HG02678 (cell line): ENCODE data around the gene GYS2.

Experiments used
- ATAC-seq: cut with Tn5 transposase; IDR thresholded peaks from one replicate; pipeline ENCODE4 v1.9.1; 2021; ENCODE audit warnings: mild to moderate bottlenecking, moderate library complexity; ENCODE audit not compliant: unreplicated experiment

Gene GYS2

GRCh38 chr12:21509768-21510167, 94.9 kb downstream of the GYS2 start:
- peak; percentile 96 for ATAC-seq

- ATAC-seq = no peak
These were observed 96.8 kb downstream of the GYS2 start for GRCh38 chr12:21507849-21508248.

- ATAC-seq = no peak
These were observed 98.8 kb downstream of the GYS2 start for GRCh38 chr12:21505888-21506287.

- ATAC-seq = no peak
These were observed 101.8 kb downstream of the GYS2 start for GRCh38 chr12:21502872-21503271.

GRCh38 chr12:21502164-21502496, 102.5 kb downstream of the GYS2 start:
- ATAC-seq = no peak

- ATAC-seq = peak; percentile 99
These were observed 103.1 kb downstream of the GYS2 start, which contains the start of the genes GOLT1B and RECQL for GRCh38 chr12:21501258-21502163. Gene GOLT1B, plus strand, starts transcription at chr12:21501789. Its CDS starts 135 bp downstream, at chr12:21501924. Gene RECQL, minus strand, starts transcription at chr12:21501635. Its CDS starts 2,065 bp downstream, at chr12:21499570.

- no peak for ATAC-seq
These were observed 103.8 kb downstream of the GYS2 start for GRCh38 chr12:21500786-21501257.

- ATAC-seq = no peak
These were observed 104.9 kb downstream of the GYS2 start for GRCh38 chr12:21499765-21500164.
